HCT116 (cell line): ENCODE data around the gene CAPN2. TPM values are rescaled to one million over a fixed set of nuclear protein-coding genes. Genes with fewer than 3 reads are reported as not detected.

Experiments used
- ATAC-seq: fragments of 200-7000 bp; cut with Tn5 transposase; 2 replicates; pipeline ENCODE4 v1.9.1; 2020; ENCODE audit warnings: mild to moderate bottlenecking, moderate library complexity
- BruUV-seq: library from RNA; stranded (reverse); fragments of 400-500 nt; replicated peaks from 2 replicates; lab custom pipeline; 2021; lab: Mats Ljungman, UMichigan
- CTCF ChIA-PET: fragments of 300-600 bp; sonication (Branson Sonifier 250); formaldehyde crosslinking; loops from one replicate; lab custom pipeline; 2021; ENCODE audit warnings: antibody characterized with exemption; lab: Charles Lee
- POLR2A ChIA-PET: fragments of 300-600, 350-600 bp; sonication (Branson Sonifier 250); formaldehyde crosslinking; loops from one replicate; lab custom pipeline; 2021; ENCODE audit warnings: antibody characterized with exemption; lab: Charles Lee
- RAD21 ChIA-PET, 2 experiments: fragments of 300-600 bp; sonication (Branson Sonifier 250); formaldehyde crosslinking; loops; one replicate each; lab custom pipeline; 2023; ENCODE audit warnings: low total read pairs in 2 of 2; ENCODE audit not compliant: uncharacterized antibody in 2 of 2, unreplicated experiment in 2 of 2, low non-redundant PET in 1 of 2; lab: Charles Lee
- DNase-seq: peaks from one replicate; pipeline ENCODE4 v3.0.0-alpha.2; 2010; ENCODE audit warnings: low read depth, low spot score
- H2AFZ ChIP-seq: fragments of 200-600 bp; shearing (Covaris generic), sonication (generic); 2 replicates; pipeline ENCODE4 v1.6.1; 2017; ENCODE audit warnings: low read depth, mixed run types, mixed read lengths, antibody characterized with exemption, low read length; ENCODE audit not compliant: poor library complexity, severe bottlenecking
- H3K27ac ChIP-seq: 2 replicates; pipeline ENCODE4 v1.5.1; 2012; ENCODE audit warnings: low read depth, low read length
- H3K27me3 ChIP-seq: fragments of 200-600 bp; sonication (generic); 2 replicates; pipeline ENCODE4 v1.6.1; 2016; ENCODE audit warnings: mixed run types, low read length, mixed read lengths; ENCODE audit not compliant: insufficient read depth
- H3K36me3 ChIP-seq, 2 experiments: fragments of 200-500 bp in 1 of 2; fragments of 200-600 bp in 1 of 2; sonication (Bioruptor generic) in 1 of 2; sonication (generic) in 1 of 2; 2 replicates each; pipeline versions ENCODE4 v1.5.1 to v1.6.1; 2014 to 2016; ENCODE audit warnings: low read length in 2 of 2, inconsistent platforms in 1 of 2, mixed read lengths in 1 of 2, mixed run types in 1 of 2; ENCODE audit not compliant: insufficient read depth in 2 of 2, control insufficient read depth in 1 of 2
- H3K4me1 ChIP-seq, 2 experiments: fragments of 200-600 bp in 1 of 2; sonication (generic) in 1 of 2; 2 replicates each; pipeline versions ENCODE4 v1.5.1 to v1.6.1; 2012 to 2017; ENCODE audit warnings: low read length in 2 of 2, inconsistent platforms in 1 of 2, mild to moderate bottlenecking in 1 of 2, mixed read lengths in 1 of 2, mixed run types in 1 of 2, moderate library complexity in 1 of 2; ENCODE audit not compliant: insufficient read depth in 2 of 2, control insufficient read depth in 1 of 2
- H3K4me2 ChIP-seq: fragments of 200-600 bp; sonication (generic); 2 replicates; pipeline ENCODE4 v1.6.1; 2017; ENCODE audit warnings: mixed run types, low read length, mixed read lengths
- H3K4me3 ChIP-seq, 2 experiments: fragments of 200-600 bp in 1 of 2; sonication (generic) in 1 of 2; replicated peaks in 1 of 2; 2 replicates each; pipeline ENCODE4 v1.5.1; 2011 to 2016; ENCODE audit warnings: low read length in 2 of 2, control low read depth in 1 of 2, low read depth in 1 of 2, mild to moderate bottlenecking in 1 of 2, mixed read lengths in 1 of 2, mixed run types in 1 of 2
- H3K79me2 ChIP-seq: fragments of 200-600 bp; sonication (generic); 2 replicates; pipeline ENCODE4 v1.6.1; 2017; ENCODE audit warnings: mild to moderate bottlenecking, mixed run types, low read length, moderate library complexity, mixed read lengths; ENCODE audit not compliant: insufficient read depth
- H3K9ac ChIP-seq: fragments of 200-600 bp; sonication (generic); 2 replicates; pipeline ENCODE4 v1.6.1; 2016; ENCODE audit warnings: low read length, mixed read lengths
- H3K9me2 ChIP-seq: fragments of 200-600 bp; sonication (generic), shearing (Covaris generic); 2 replicates; pipeline ENCODE4 v1.6.1; 2017; ENCODE audit warnings: mixed run types, mild to moderate bottlenecking, moderate library complexity; ENCODE audit not compliant: insufficient read depth
- H3K9me3 ChIP-seq, 2 experiments: fragments of 200-500 bp in 1 of 2; fragments of 200-600 bp in 1 of 2; sonication (Bioruptor generic) in 1 of 2; sonication (generic) in 1 of 2; 2 replicates each; pipeline ENCODE4 v1.6.1; 2014 to 2017; ENCODE audit warnings: low read length in 2 of 2, mixed read lengths in 2 of 2, inconsistent platforms in 1 of 2, low read depth in 1 of 2, mild to moderate bottlenecking in 1 of 2, mixed run types in 1 of 2, moderate library complexity in 1 of 2; ENCODE audit not compliant: control insufficient read depth in 1 of 2, insufficient read depth in 1 of 2
- H4K20me1 ChIP-seq: fragments of 200-600 bp; sonication (generic), shearing (Covaris generic); 2 replicates; pipeline ENCODE4 v1.6.1; 2017; ENCODE audit warnings: mixed run types, mild to moderate bottlenecking, moderate library complexity; ENCODE audit not compliant: insufficient read depth
- ATF3 ChIP-seq: IDR thresholded peaks from 2 replicates; pipeline ENCODE4 v1.6.1; 2012
- CBX3 ChIP-seq: IDR thresholded peaks from 2 replicates; pipeline ENCODE4 v1.6.1; 2012; ENCODE audit warnings: low read depth
- CEBPB ChIP-seq: IDR thresholded peaks from 2 replicates; pipeline ENCODE4 v1.6.1; 2012; ENCODE audit warnings: low read depth
- CTCF ChIP-seq, 3 experiments: fragments of 200-600 bp in 1 of 3; sonication (generic) in 1 of 3; IDR thresholded peaks in 2 of 3; conservative IDR thresholded peaks in 1 of 3; 2 replicates each; pipeline ENCODE4 v1.5.1; 2012 to 2017; ENCODE audit warnings: low read depth in 2 of 3, low read length in 2 of 3, antibody characterized with exemption in 1 of 3, borderline replicate concordance in 1 of 3, control low read depth in 1 of 3, mild to moderate bottlenecking in 1 of 3, mixed read lengths in 1 of 3, mixed run types in 1 of 3, moderate library complexity in 1 of 3; ENCODE audit not compliant: insufficient read depth in 1 of 3
- EGR1 ChIP-seq: IDR thresholded peaks from 2 replicates; pipeline ENCODE4 v1.6.1; 2012; ENCODE audit warnings: low read depth
- JUND ChIP-seq: IDR thresholded peaks from 2 replicates; pipeline ENCODE4 v1.6.1; 2012
- MAX ChIP-seq: IDR thresholded peaks from 2 replicates; pipeline ENCODE4 v1.6.1; 2012
- POLR2A ChIP-seq: IDR thresholded peaks from 2 replicates; pipeline ENCODE4 v1.7.0; 2011; ENCODE audit warnings: borderline replicate concordance; ENCODE audit not compliant: insufficient read depth, insufficient read length; ENCODE audit errors: extremely low read depth
- POLR2AphosphoS5 ChIP-seq: IDR thresholded peaks from 2 replicates; pipeline ENCODE4 v1.6.1; 2011; ENCODE audit warnings: mild to moderate bottlenecking, low read depth, low read length, moderate library complexity
- RAD21 ChIP-seq: IDR thresholded peaks from 2 replicates; pipeline ENCODE4 v1.6.1; 2012; ENCODE audit warnings: low read depth, mild to moderate bottlenecking
- SIN3A ChIP-seq: IDR thresholded peaks from 2 replicates; pipeline ENCODE4 v1.6.1; 2012; ENCODE audit warnings: low read depth
- SP1 ChIP-seq: IDR thresholded peaks from 2 replicates; pipeline ENCODE4 v1.6.1; 2012; ENCODE audit warnings: low read depth
- SRF ChIP-seq: IDR thresholded peaks from 2 replicates; pipeline ENCODE4 v1.6.1; 2012; ENCODE audit warnings: low read depth
- TCF7L2 ChIP-seq: IDR thresholded peaks from 2 replicates; pipeline ENCODE4 v1.7.0; 2011; ENCODE audit warnings: borderline replicate concordance, inconsistent platforms; ENCODE audit not compliant: insufficient read depth, insufficient read length; ENCODE audit errors: extremely low read depth
- ZBTB33 ChIP-seq: IDR thresholded peaks from 2 replicates; pipeline ENCODE4 v1.6.1; 2011; ENCODE audit warnings: mild to moderate bottlenecking, low read length, moderate library complexity; ENCODE audit not compliant: insufficient replicate concordance; ENCODE audit errors: extremely low read depth
- ZFX ChIP-seq: fragments of 450-650 bp; IDR thresholded peaks from 2 replicates; pipeline ENCODE4 v1.6.1; 2017
- ZNF274 ChIP-seq: fragments of 200-500 bp; sonication (Bioruptor generic); IDR thresholded peaks from 2 replicates; pipeline ENCODE4 v1.6.1; 2014; ENCODE audit warnings: mild to moderate bottlenecking, low read depth, low read length, inconsistent platforms
- intact Hi-C: fragments of 100-400 bp; cut with micrococcal nuclease; formaldehyde crosslinking; loops from 2 replicates; pipeline ENCODE4 v1.10.0; 2022
- total RNA-seq: library from RNA; stranded (reverse); gene quantifications from one replicate; pipeline ENCODE4 v1.2.1, GENCODE V29; 2021; ENCODE audit not compliant: unreplicated experiment
- TF ChIP-seq, protein P1 (sequence below): IDR thresholded peaks from 2 replicates; pipeline ENCODE4 v1.6.1; 2012; ENCODE audit warnings: low read depth

Gene CAPN2
- total RNA-seq, 1 experiment from 2014 or later = 173 TPM

DNA sequence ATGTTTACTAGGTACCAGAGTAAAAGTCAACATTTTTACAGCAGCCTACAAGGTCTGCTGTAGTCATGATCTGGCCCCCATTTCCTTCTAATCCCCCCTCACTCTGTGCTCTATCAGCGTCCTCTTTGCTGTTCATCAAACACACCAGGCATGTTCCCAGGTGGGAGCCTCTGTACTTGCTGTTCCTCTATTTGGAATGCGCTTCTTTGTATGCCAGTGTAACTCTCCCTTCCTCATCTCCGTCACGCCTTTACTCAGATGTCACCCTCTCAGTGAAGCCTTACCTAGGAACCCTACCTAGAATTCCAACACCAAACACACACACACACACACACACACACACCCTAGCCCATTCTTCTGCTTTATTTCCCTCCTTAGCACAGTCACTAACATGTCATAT is 112.4 kb downstream of the CAPN2 start:
- intact Hi-C loops = no loop called here

More for the DNA sequence above, 112.4 kb downstream of the CAPN2 start:
- ChIA-PET POLR2A (no interaction called here), RAD21 (no interaction called here), CTCF (no interaction called here)
- H3K9me3 ChIP-seq = no peaks in the 10 kb centered on the region
- no peak overlapping the region for H3K27ac ChIP-seq
- TF ChIP-seq, protein P1, sequence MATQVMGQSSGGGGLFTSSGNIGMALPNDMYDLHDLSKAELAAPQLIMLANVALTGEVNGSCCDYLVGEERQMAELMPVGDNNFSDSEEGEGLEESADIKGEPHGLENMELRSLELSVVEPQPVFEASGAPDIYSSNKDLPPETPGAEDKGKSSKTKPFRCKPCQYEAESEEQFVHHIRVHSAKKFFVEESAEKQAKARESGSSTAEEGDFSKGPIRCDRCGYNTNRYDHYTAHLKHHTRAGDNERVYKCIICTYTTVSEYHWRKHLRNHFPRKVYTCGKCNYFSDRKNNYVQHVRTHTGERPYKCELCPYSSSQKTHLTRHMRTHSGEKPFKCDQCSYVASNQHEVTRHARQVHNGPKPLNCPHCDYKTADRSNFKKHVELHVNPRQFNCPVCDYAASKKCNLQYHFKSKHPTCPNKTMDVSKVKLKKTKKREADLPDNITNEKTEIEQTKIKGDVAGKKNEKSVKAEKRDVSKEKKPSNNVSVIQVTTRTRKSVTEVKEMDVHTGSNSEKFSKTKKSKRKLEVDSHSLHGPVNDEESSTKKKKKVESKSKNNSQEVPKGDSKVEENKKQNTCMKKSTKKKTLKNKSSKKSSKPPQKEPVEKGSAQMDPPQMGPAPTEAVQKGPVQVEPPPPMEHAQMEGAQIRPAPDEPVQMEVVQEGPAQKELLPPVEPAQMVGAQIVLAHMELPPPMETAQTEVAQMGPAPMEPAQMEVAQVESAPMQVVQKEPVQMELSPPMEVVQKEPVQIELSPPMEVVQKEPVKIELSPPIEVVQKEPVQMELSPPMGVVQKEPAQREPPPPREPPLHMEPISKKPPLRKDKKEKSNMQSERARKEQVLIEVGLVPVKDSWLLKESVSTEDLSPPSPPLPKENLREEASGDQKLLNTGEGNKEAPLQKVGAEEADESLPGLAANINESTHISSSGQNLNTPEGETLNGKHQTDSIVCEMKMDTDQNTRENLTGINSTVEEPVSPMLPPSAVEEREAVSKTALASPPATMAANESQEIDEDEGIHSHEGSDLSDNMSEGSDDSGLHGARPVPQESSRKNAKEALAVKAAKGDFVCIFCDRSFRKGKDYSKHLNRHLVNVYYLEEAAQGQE = no peak
- TF ChIP-seq CEBPB (no peak), SIN3A (no peak), JUND (no peak), POLR2A (no peak), MAX (no peak), POLR2AphosphoS5 (no peak), CTCF (IDR thresholded peaks at IDR 0.05 in 2 of 3, conservative IDR thresholded peaks at IDR 0.05 in 1 of 3; ENCODE audit: borderline replicate concordance in 1 of 3, insufficient read depth in 1 of 3, low read depth in 2 of 3, low read length in 2 of 3) (no peak), SP1 (no peak), RAD21 (no peak), CBX3 (no peak), ZBTB33 (no peak), TCF7L2 (no peak), ATF3 (no peak), ZNF274 (no peak), SRF (no peak), ZFX (no peak), EGR1 (no peak)
- H3K4me2 ChIP-seq = no peak overlapping the region
- H3K79me2 ChIP-seq = peaks cover 85% of the 10 kb centered on the region
- H3K36me3 ChIP-seq = 0 out of 4 replicates have a peak, but pooled peaks cover 0 to 9% of the 10 kb centered on the region in 2 experiments
- H3K4me1 ChIP-seq = 0 out of 4 replicates have a peak, but pooled peaks cover 0 to 3% of the 10 kb centered on the region in 2 experiments
- no peaks in the 10 kb centered on the region for H4K20me1 ChIP-seq
- H3K4me3 ChIP-seq = no peak overlapping the region
- ATAC-seq (no peak), DNase-seq (no peak)
- no peak overlapping the region for H2AFZ ChIP-seq
- no peaks in the 10 kb centered on the region for H3K27me3 ChIP-seq
- no TSS peak for BruUV-seq
- H3K9me2 ChIP-seq = no peaks in the 10 kb centered on the region
- no peak overlapping the region for H3K9ac ChIP-seq
